ENCODE results near the gene TNIK.

- TF ChIP-seq TAF1 (IDR thresholded peaks at IDR 0.05; ENCODE audit: borderline replicate concordance, low read depth, low read length) (no peak), POLR2AphosphoS5 (IDR thresholded peaks at IDR 0.05; ENCODE audit: low read depth, low read length) (no peak)
These were observed 193.5 kb downstream of the TNIK start for GRCh38 chr3:171266740-171267073.

Measured in GM12892 (cell line).